ENCODE data around the gene APBB1. TPM values are rescaled to one million over a fixed set of nuclear protein-coding genes. Genes with fewer than 3 reads are reported as not detected.

Gene APBB1
- polyA plus RNA-seq, 1 donor from 2014 or later = 283 TPM

- peak overlapping the region; percentile 96 for H3K4me3 ChIP-seq (ENCODE audit: low read length)
- no peaks in the 10 kb centered on the region for H3F3A ChIP-seq (ENCODE audit: insufficient read depth, low read length, poor library complexity, severe bottlenecking)
- TF ChIP-seq EZH2 (IDR thresholded peaks at IDR 0.05; ENCODE audit: borderline replicate concordance, insufficient read depth, low read length, poor library complexity, severe bottlenecking) (no peak), TAF1 (IDR thresholded peaks at IDR 0.05; ENCODE audit: low read depth) (no peak), POLR2AphosphoS5 (IDR thresholded peaks at IDR 0.05) (no peak), REST (IDR thresholded peaks at IDR 0.05; ENCODE audit: borderline replicate concordance) (no peak), SMC3 (conservative IDR thresholded peaks at IDR 0.05; ENCODE audit: poor library complexity) (no peak), CTCF (IDR thresholded peaks at IDR 0.05; ENCODE audit: poor library complexity, severe bottlenecking) (no peak), RAD21 (conservative IDR thresholded peaks at IDR 0.05) (no peak), EP300 (conservative IDR thresholded peaks at IDR 0.05; ENCODE audit: poor library complexity, severe bottlenecking) (no peak), MXI1 (conservative IDR thresholded peaks at IDR 0.05; ENCODE audit: poor library complexity, severe bottlenecking) (no peak)
- peaks cover 7% of the 10 kb centered on the region for H3K36me3 ChIP-seq (ENCODE audit: insufficient read depth, low read length)
- peak overlapping the region; percentile 89 for H3K4me2 ChIP-seq (ENCODE audit: low read length)
- H3K79me2 ChIP-seq (replicated peaks; ENCODE audit: insufficient read depth, low read length) = peaks cover 63% of the 10 kb centered on the region
- peak overlapping the region; percentile 73 for H2AFZ ChIP-seq (ENCODE audit: low read depth, low read length)
- no peaks in the 10 kb centered on the region for H3K27me3 ChIP-seq (ENCODE audit: insufficient read depth, low read depth, low read length)
- peak overlapping the region; percentile 99 for H3K9ac ChIP-seq (ENCODE audit: low read length)
- H3K9me3 ChIP-seq (ENCODE audit: low read length) = no peaks in the 10 kb centered on the region
- H3K9me2 ChIP-seq (ENCODE audit: insufficient read depth, low read length) = no peaks in the 10 kb centered on the region
- H4K20me1 ChIP-seq (ENCODE audit: insufficient read depth) = no peaks in the 10 kb centered on the region
- H3K27ac ChIP-seq (ENCODE audit: low read length) = peak overlapping the region; percentile 96
Measured at GRCh38 chr11:6418557-6419008, 311 bp downstream of the APBB1 start.

GRCh38 chr11:6417907-6418556 lies 862 bp downstream of the APBB1 start:
- no peaks in the 10 kb centered on the region for H3K9me2 ChIP-seq (ENCODE audit: insufficient read depth, low read length)
- no peaks in the 10 kb centered on the region for H3K27me3 ChIP-seq (ENCODE audit: insufficient read depth, low read depth, low read length)
- peak overlapping the region; percentile 73 for H2AFZ ChIP-seq (ENCODE audit: low read depth, low read length)
- no peaks in the 10 kb centered on the region for H3K9me3 ChIP-seq (ENCODE audit: low read length)
- H4K20me1 ChIP-seq (ENCODE audit: insufficient read depth) = no peaks in the 10 kb centered on the region
- H3K9ac ChIP-seq (ENCODE audit: low read length) = peak overlapping the region; percentile 99
- peak overlapping the region; percentile 96 for H3K27ac ChIP-seq (ENCODE audit: low read length)
- peak overlapping the region; percentile 96 for H3K4me3 ChIP-seq (ENCODE audit: low read length)
- H3K36me3 ChIP-seq (ENCODE audit: insufficient read depth, low read length) = peaks cover 7% of the 10 kb centered on the region
- TF ChIP-seq TAF1 (IDR thresholded peaks at IDR 0.05; ENCODE audit: low read depth) (no peak), POLR2AphosphoS5 (IDR thresholded peaks at IDR 0.05) (peak; percentile 22), SMC3 (conservative IDR thresholded peaks at IDR 0.05; ENCODE audit: poor library complexity) (no peak), CTCF (IDR thresholded peaks at IDR 0.05; ENCODE audit: poor library complexity, severe bottlenecking) (no peak), REST (IDR thresholded peaks at IDR 0.05; ENCODE audit: borderline replicate concordance) (no peak), MXI1 (conservative IDR thresholded peaks at IDR 0.05; ENCODE audit: poor library complexity, severe bottlenecking) (no peak)
- no peaks in the 10 kb centered on the region for H3F3A ChIP-seq (ENCODE audit: insufficient read depth, low read length, poor library complexity, severe bottlenecking)
- peak overlapping the region; percentile 89 for H3K4me2 ChIP-seq (ENCODE audit: low read length)
- peaks cover 64% of the 10 kb centered on the region for H3K79me2 ChIP-seq (replicated peaks; ENCODE audit: insufficient read depth, low read length)

Measured in neural cell (in vitro differentiated cells).